Myocyte (in vitro differentiated cells): ENCODE results near the gene GSK3A. TPM values are rescaled to one million over a fixed set of nuclear protein-coding genes. Genes with fewer than 3 reads are reported as not detected.
A peak's percentile ranks its signal among the peaks of the same experiment; 100 is the strongest.

Source experiments
- DNase-seq: peaks from one replicate; pipeline ENCODE4 v3.0.0-alpha.2; 2012; ENCODE audit warnings: low read depth
- total RNA-seq: library from RNA; depleted of rRNA; stranded (reverse); fragments of >200 nt; gene quantifications from 2 replicates; pipeline ENCODE4 v1.2.3, GENCODE V29; 2014

GSK3A gene
- total RNA-seq, 1 donor from 2014 or later: 35.0 TPM

- peak; percentile 26 for DNase-seq
Observed at GRCh38 chr19:42281146-42281826, 38.9 kb upstream of the GSK3A start.

- DNase-seq: peak; percentile 73
Observed at GRCh38 chr19:42280815-42281145, 38.4 kb upstream of the GSK3A start.

- DNase-seq: peak; percentile 96
Observed at GRCh38 chr19:42279902-42280814, 37.8 kb upstream of the GSK3A start.

- DNase-seq: no peak
Observed at GRCh38 chr19:42279155-42279901, 36.9 kb upstream of the GSK3A start.

- DNase-seq: peak; percentile 73
Observed at GRCh38 chr19:42278452-42279154, 36.2 kb upstream of the GSK3A start.

- DNase-seq: peak; percentile 92
Observed at GRCh38 chr19:42277821-42278451, 35.5 kb upstream of the GSK3A start.

- DNase-seq: peak; percentile 32
Observed at GRCh38 chr19:42276821-42277220, 34.4 kb upstream of the GSK3A start.

GRCh38 chr19:42276284-42276683, 33.9 kb upstream of the GSK3A start:
- DNase-seq: peak; percentile 25

- no peak for DNase-seq
Observed at GRCh38 chr19:42275517-42275916, 33.1 kb upstream of the GSK3A start.

- DNase-seq: peak; percentile 12
Observed at GRCh38 chr19:42275103-42275502, 32.7 kb upstream of the GSK3A start.

GRCh38 chr19:42274065-42274682, 31.8 kb upstream of the GSK3A start:
- DNase-seq: no peak

GRCh38 chr19:42273407-42274064, 31.1 kb upstream of the GSK3A start:
- no peak for DNase-seq

- no peak for DNase-seq
Observed at GRCh38 chr19:42272989-42273406, 30.6 kb upstream of the GSK3A start.

- no peak for DNase-seq
Observed at GRCh38 chr19:42272535-42272897, 30.1 kb upstream of the GSK3A start.

- DNase-seq: no peak
Observed at GRCh38 chr19:42271861-42272534, 29.6 kb upstream of the GSK3A start.

- no peak for DNase-seq
Observed at GRCh38 chr19:42271045-42271419, 28.6 kb upstream of the GSK3A start.

- peak; percentile 79 for DNase-seq
Observed at GRCh38 chr19:42270346-42271044, 28.1 kb upstream of the GSK3A start.

- peak; percentile 11 for DNase-seq
Observed at GRCh38 chr19:42269478-42270345, 27.3 kb upstream of the GSK3A start.
